GM19193 (cell line): ENCODE data around the gene LPIN2.

Experiments used
- POLR2A ChIP-seq: IDR thresholded peaks from 4 replicates; pipeline ENCODE4 v1.6.1; 2011; ENCODE audit not compliant: insufficient read depth, insufficient read length; ENCODE audit errors: extremely low read depth

The LPIN2 gene

GRCh38 chr18:3048121-3048520 lies 35.2 kb upstream of the LPIN2 start:
- TF ChIP-seq POLR2A, result no peak

- no peak for TF ChIP-seq POLR2A
Measured at GRCh38 chr18:3046216-3046808, 33.4 kb upstream of the LPIN2 start.

- no peak for TF ChIP-seq POLR2A
Measured at GRCh38 chr18:3044931-3045698, 32.2 kb upstream of the LPIN2 start.

- no peak for TF ChIP-seq POLR2A
Measured at GRCh38 chr18:3042379-3042778, 29.4 kb upstream of the LPIN2 start.

GRCh38 chr18:3041843-3042242 lies 28.9 kb upstream of the LPIN2 start:
- TF ChIP-seq POLR2A, result no peak

- no peak for TF ChIP-seq POLR2A
Measured at GRCh38 chr18:3040881-3041280, 27.9 kb upstream of the LPIN2 start.

GRCh38 chr18:3040173-3040572 lies 27.2 kb upstream of the LPIN2 start:
- TF ChIP-seq POLR2A, result no peak

GRCh38 chr18:3037423-3037915 lies 24.5 kb upstream of the LPIN2 start:
- no peak for TF ChIP-seq POLR2A

GRCh38 chr18:3036108-3036507 lies 23.2 kb upstream of the LPIN2 start:
- TF ChIP-seq POLR2A, result no peak

- no peak for TF ChIP-seq POLR2A
Measured at GRCh38 chr18:3035635-3036034, 22.7 kb upstream of the LPIN2 start.

- TF ChIP-seq POLR2A, result no peak
Measured at GRCh38 chr18:3032721-3033120, 19.8 kb upstream of the LPIN2 start.

GRCh38 chr18:3029215-3029952 lies 16.4 kb upstream of the LPIN2 start:
- no peak for TF ChIP-seq POLR2A

- TF ChIP-seq POLR2A, result no peak
Measured at GRCh38 chr18:3027370-3027891, 14.5 kb upstream of the LPIN2 start.

GRCh38 chr18:3025544-3025943 lies 12.6 kb upstream of the LPIN2 start:
- TF ChIP-seq POLR2A, result no peak

- TF ChIP-seq POLR2A, result no peak
Measured at GRCh38 chr18:3016585-3017297, 3.8 kb upstream of the LPIN2 start.

GRCh38 chr18:3015851-3016250 lies 2.9 kb upstream of the LPIN2 start:
- TF ChIP-seq POLR2A, result no peak

GRCh38 chr18:3015204-3015592 lies 2.3 kb upstream of the LPIN2 start:
- TF ChIP-seq POLR2A, result no peak
